Activated CD8-positive, alpha-beta memory T cell treated with anti-CD3 and anti-CD28 coated beads for 48 hours (primary cell): ENCODE data around the gene AKT3.
"Not testable (repeated sequence)": the region's sequence is repeated elsewhere in the genome, so short reads cannot be mapped to it uniquely, and the experiment has no call there.

Source experiments
- DNase-seq, 3 experiments: peaks; one replicate each; pipeline ENCODE4 v3.0.0-alpha.2; 2020; ENCODE audit warnings: low read depth in 2 of 3, low spot score in 2 of 3

The AKT3 gene

GRCh38 chr1:243842161-243842560 lies 7.9 kb downstream of the AKT3 start:
- no peak for DNase-seq

DNA sequence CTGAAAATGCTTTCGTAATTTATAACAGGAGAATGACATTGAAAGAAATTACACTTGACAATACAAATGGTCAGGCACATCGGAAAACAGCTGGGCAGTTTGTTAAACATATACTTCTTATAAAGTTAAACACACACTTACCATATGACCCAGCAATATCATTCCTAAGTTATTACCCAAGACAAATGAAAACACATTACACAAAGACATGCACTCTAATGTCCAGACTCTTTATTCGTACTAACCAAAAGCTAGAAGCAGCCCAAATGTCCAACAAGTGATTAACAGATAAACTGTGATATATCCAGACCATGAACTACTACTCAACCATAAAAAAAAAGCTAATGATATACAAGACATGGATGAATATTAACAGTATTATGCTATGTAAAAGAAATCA lies 8.5 kb downstream of the AKT3 start:
- no peak for DNase-seq

- DNase-seq, result no peak
Measured at GRCh38 chr1:243837907-243838535, 12.0 kb downstream of the AKT3 start.

- DNase-seq, result no peak
Measured at GRCh38 chr1:243834130-243834529, 15.9 kb downstream of the AKT3 start.

- DNase-seq, result no peak
Measured at GRCh38 chr1:243831463-243831862, 18.6 kb downstream of the AKT3 start.

DNA sequence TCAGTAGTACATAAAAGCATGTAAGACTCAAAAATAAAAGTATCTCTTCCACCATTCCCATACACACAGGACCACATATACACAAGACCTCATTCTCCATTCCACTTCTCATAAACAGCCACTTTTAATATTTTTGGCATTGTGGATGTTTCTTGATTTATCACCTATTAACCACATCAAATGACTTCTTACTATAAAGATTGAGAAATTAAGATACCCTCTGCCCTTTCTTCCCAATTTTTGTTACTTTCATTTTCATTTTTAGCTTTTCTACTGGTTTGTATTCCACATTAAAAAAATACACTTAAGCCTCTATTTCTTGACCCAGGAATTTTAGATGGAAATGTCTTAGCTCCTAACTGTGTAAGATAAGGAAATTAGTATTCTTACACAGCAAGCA lies 22.8 kb downstream of the AKT3 start:
- DNase-seq, result no peak

DNA sequence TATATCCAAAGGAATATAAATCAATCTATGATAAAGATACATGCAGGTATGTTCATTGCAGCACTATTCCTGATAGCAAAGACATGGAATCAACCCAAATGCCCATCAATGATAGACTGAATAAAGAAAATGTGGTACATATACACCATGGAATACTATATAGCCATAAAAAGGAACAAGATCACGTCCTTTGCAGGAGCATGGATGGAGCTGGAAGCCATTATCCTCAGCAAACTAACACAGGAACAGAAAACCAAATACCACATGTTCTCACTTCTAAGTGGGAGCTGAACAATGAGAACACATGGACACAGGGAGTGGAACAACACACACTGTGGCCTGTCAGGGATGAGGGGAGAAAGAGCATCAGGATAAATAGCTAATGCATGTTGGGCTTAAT lies 25.1 kb downstream of the AKT3 start:
- DNase-seq, result not testable (repeated sequence)

DNA sequence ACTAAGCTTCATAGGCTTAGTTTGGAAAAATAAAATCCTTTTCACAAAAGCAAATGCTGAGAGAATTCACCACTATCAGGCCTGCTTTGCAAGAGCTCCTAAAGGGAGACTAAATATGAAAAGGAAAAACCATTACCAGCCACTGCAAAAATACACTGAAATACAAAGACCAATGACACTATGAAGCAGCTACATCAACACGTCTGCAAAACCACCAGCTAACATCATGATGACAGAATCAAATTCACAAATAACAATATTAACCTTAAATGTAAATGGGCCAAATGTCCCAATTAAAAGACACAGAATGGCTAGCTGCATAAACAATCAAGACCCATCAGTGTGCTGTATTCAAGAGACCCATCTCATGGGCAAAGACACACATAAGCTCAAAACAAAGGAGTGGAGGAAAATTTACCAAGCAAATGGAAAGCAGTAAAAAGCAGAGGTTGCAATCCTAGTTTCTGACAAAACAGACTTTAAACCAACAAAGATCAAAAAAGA lies 28.8 kb downstream of the AKT3 start:
- DNase-seq, result no peak

- no peak for DNase-seq
Measured at GRCh38 chr1:243819438-243819839, 30.6 kb downstream of the AKT3 start.

DNA sequence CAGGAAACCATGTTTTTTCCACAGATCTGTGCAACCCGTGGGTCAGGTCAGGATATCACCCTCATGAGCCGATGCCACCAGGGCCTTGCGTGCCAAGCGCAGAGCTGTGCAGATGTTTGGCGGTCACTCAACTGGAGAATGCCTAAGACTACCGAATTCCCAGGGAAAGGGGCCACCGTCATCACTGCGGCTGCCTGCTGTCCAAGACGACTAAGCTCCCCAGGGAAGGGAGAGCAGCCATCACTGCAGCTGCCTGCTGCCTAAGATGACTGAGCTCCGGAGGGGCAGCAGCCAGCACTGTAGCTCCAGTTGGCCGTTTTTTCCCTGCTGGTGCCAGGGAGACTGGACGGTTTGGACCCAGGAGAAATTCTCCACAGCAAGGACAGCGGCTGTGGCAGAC lies 31.1 kb downstream of the AKT3 start:
- no peak for DNase-seq

- DNase-seq, result no peak
Measured at GRCh38 chr1:243814718-243815117, 35.3 kb downstream of the AKT3 start.

DNA sequence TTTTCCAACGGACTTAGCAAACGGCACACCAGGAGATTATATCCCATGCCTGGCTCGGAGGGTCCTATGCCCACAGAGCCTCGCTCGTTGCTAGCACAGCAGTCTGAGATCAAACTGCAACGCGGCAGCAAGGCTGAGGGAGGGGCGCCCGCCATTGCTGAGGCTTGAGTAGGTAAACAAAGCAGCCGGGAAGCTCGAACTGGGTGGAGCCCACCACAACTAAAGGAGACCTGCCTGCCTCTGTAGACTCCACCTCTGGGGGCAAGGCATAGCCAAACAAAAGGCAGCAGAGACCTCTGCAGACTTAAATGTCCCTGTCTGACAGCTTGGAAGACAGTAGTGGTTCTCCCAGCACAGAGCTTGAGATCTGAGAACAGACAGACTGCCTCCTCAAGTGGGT lies 42.7 kb downstream of the AKT3 start:
- DNase-seq, result not testable (repeated sequence)

DNA sequence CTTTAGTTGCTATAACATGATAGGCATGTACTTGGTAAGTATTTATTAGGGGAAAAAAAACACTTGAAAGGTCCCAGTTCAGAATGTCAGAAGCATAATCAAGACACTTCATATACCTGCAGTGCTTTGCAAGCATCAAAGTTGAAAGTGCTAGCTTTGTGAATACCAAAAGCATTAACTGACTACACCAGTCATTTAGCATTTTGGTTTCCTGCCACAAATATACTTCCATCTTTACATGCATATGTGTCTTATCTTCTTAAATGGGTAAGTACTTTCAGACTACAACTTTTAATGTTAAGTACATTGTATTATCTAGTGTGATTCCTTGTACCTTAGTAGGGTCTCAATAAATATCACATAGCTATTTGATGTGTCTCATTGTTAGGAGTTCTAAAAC lies 43.7 kb downstream of the AKT3 start:
- DNase-seq, result no peak

GRCh38 chr1:243802736-243803135 lies 47.3 kb downstream of the AKT3 start:
- DNase-seq, result no peak

DNA sequence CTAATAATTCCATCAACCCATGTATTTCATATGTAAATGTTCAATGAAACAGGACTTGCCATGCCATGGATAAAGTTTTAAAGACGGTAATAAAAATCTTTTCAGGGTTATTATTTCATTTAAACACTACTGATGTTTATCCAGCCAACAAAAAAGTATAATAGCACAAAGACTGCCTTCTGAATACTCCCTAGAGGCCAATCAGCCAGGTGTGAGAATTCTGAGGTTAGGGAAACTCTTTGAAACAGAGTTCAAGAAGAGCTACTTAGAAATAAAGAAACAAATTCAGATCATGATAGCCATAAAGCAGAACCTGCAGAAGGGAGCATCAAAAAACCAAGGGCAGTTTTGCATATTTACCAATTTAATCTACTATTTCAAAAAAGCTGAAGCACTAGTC lies 48.7 kb downstream of the AKT3 start:
- no peak for DNase-seq

DNA sequence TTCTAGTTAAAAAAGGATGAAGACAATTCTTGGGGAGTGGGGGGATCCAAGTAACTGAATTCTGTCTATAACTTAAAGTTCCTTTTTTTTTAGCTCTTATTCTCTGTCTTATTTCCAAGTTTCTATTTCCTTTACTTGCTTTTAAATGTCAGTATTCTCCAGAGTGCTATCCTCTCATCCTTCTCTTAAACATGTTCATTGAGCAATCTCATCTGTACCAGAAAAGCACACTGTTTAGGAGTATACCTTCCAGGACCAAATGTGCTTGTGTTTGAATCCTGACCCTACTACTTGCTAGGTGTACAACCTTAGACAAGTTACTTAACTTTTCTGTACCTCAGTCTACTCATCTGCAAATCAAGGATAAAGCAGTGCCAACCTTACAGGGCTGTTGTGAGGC lies 50.1 kb downstream of the AKT3 start:
- DNase-seq, result no peak

DNA sequence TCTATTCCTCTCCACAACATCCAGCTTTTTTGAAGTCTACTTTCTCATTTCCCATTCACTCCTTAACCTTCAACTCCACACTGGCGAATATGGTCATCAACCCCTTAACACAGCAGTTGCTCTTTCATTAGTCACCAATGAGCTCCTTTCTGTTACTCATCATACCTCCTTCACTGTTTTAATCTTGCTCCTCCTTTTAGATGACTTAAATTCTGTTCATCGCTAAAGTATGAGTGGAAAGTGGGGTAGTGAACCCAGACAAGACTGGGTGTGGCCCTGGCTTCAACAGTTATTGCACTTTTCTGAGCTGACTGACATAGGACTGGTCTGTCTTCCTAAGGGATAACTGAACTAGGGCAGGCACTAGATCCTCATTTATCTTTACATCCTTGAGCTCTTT lies 51.3 kb downstream of the AKT3 start:
- no peak for DNase-seq

DNA sequence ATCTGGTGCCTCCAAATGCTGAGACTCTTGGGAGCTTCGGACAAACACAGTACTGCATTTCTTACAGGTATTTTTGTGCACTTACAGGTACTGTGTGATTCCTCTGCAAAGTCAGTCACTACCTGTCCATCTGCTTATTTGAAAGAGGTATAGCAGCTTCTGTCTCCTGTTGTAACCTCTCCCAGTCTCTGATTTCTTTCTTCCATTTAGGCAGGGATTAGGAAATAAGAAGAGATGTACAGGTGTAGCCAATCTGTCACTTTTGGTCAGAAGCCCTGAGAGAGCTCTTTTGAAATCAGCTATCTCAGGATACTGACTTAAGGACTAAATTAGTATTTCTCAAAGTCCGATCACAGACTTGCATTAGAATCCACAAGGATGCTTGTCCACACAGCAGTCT lies 54.0 kb downstream of the AKT3 start:
- DNase-seq, result no peak

DNA sequence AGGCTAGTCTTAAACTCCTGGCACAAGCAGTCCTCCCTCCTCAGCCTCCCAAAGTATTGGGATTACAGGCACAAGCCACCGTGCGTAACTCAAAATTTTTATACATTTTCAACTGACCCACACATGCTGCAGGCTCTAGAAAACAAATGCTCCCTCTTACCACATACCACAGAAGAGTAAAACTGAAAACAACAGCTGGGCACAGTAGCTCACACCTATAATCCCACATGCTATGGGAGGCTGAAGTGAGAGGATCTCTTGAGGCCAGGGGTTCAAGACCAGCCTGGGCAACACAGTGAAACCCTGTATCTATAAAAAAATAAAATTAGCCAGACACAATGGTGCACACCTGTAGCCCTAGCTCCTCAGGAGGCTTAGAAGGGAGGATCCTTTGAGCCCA lies 56.7 kb downstream of the AKT3 start:
- DNase-seq, result no peak

DNA sequence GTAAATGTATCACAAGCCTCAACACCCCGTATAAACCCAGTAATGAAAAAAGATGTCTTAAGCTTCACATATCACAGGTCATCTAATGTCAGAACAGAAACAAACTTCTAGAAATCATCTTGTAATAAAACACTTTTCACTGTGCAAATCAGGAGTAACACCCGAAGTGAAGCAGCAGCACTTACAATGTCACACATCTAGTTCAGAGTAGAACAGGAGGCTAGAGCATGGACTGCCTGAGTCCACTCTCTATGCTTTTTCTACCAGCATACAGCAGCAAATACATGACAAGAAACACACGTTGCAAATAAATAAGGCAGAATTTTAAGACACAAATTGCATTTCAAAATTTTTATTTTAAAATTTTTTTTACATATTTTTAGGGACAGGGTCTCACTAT lies 57.2 kb downstream of the AKT3 start:
- no peak for DNase-seq

- no peak for DNase-seq
Measured at GRCh38 chr1:243792401-243792800, 57.6 kb downstream of the AKT3 start.

DNA sequence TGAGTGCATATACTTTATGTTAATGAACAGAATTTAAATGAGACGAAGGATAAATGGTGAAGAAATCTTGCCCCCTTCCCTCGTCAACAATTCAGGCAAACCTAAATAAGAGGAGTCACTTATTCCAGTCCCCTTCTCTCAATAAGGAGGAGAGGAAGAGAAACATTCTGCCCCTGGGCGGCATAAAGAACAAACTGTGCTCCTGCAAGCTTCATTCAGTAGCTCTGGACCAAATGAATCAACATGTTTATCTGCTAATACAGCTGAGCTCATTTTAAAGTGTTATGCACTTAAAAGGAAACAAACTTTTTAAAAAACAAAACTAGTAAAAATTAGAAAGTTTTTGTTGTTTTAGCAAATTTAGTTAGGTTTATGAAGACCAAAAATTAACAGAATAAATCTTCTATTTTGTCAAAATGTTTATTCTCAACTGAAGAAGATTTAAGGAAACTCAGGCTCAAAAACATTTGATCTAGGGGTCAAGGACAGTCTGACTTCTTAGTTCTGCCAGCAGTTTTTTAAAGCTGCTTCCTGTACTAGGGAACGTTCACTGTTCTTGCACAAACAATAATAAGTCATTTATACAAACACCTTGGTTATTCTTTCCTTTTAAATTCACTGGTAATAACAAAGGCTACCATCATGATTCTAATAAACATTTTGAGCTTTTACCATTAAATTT lies 58.3 kb downstream of the AKT3 start:
- no peak for DNase-seq

DNA sequence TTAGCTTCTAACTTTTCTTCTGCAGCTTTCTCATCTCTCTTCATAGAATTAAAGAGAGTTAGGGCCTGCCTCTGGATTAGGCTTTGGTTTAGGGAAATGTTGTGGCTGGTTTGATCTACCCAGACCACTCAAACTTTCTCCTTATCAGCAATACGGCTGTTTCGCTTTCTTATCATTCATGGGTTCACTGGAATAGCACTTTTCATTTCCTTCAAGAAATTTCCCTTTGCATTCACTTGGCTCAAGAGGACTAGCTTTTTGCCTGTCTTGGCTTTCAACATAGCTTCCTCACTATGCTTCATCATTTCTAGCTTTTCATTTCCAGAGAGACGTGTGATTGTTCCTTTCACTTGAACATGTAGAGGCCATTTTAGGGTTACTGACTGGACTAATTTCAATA lies 59.6 kb downstream of the AKT3 start:
- no peak for DNase-seq
